Tibial nerve (tissue), 4 donors: ENCODE data around the gene CINP. TPM values are rescaled to one million over a fixed set of nuclear protein-coding genes. Genes with fewer than 3 reads are reported as not detected.
A peak's percentile ranks its signal among the peaks of the same experiment; 100 is the strongest.

Experiments
- DNase-seq, 2 donors: peaks; one replicate each; pipeline ENCODE4 v3.0.0-alpha.2; 2019; ENCODE audit warnings: low spot score in 2 of 2
- H3K27ac ChIP-seq, 4 donors: fragments of 200-600 bp; sonication (generic) in 3 of 4; one replicate each; pipeline ENCODE4 v1.5.1; 2017 to 2019; ENCODE audit warnings: mild to moderate bottlenecking in 1 of 4
- H3K27me3 ChIP-seq, 2 donors: fragments of 200-600 bp; sonication (generic) in 1 of 2; one replicate each; pipeline versions ENCODE4 v1.5.1 to v1.6.0; 2017 to 2019
- H3K36me3 ChIP-seq, 3 donors: fragments of 200-600 bp; sonication (generic); one replicate each; pipeline ENCODE4 v1.5.1; 2018 to 2019
- H3K4me1 ChIP-seq, 4 donors: fragments of 200-600 bp; sonication (generic) in 3 of 4; one replicate each; pipeline ENCODE4 v1.5.1; 2017 to 2019
- H3K4me3 ChIP-seq, 4 donors: fragments of 200-600 bp; sonication (generic) in 3 of 4; one replicate each; pipeline ENCODE4 v1.5.1; 2017 to 2019; ENCODE audit warnings: mild to moderate bottlenecking in 1 of 4, moderate library complexity in 1 of 4
- H3K9me3 ChIP-seq, 4 donors: fragments of 200-600 bp; sonication (generic) in 3 of 4; one replicate each; pipeline ENCODE4 v1.5.1; 2017 to 2019
- CTCF ChIP-seq, 5 experiments: fragments of 200-600 bp in 3 of 5; fragments of 450-650 bp in 2 of 5; sonication (generic) in 3 of 5; IDR thresholded peaks; one replicate each; pipeline ENCODE4 v1.5.1; 2016 to 2019; ENCODE audit warnings: antibody characterized with exemption in 5 of 5, mild to moderate bottlenecking in 3 of 5, moderate library complexity in 2 of 5
- EP300 ChIP-seq, 2 donors: sonication (generic); formaldehyde crosslinking; IDR thresholded peaks; one replicate each; pipeline ENCODE4 v1.6.1; 2017; ENCODE audit warnings: antibody characterized with exemption in 2 of 2, mild to moderate bottlenecking in 1 of 2
- POLR2A ChIP-seq, 2 donors: fragments of 450-650 bp; IDR thresholded peaks; one replicate each; pipeline ENCODE4 v1.6.1; 2017; ENCODE audit warnings: antibody characterized with exemption in 2 of 2, mild to moderate bottlenecking in 2 of 2, moderate library complexity in 2 of 2
- WGBS, 2 donors: methylation state at CpG; one replicate each; pipeline ENCODE4 v1.1.5; 2018; 5-methylcytosine and 5-hydroxymethylcytosine counted together
- total RNA-seq, 4 donors: library from RNA; depleted of rRNA; stranded (reverse); fragments of >200 nt; gene quantifications; one replicate each; pipeline ENCODE4 v1.1.0, GENCODE V29; 2016

Gene CINP
- total RNA-seq, 4 donors from 2014 or later: 21.2 to 40.2 (median 31.2) TPM

GRCh38 chr14:102319351-102320032 lies 43.2 kb downstream of the CINP start, which contains the start of gene ZNF839:
TSS of gene ZNF839 (plus strand) at chr14:102319746. CDS start at chr14:102319766, 20 bp downstream.
- Histone ChIP-seq H3K4me1 (peaks cover 0 to 68% (median 14%) of the 10 kb centered on the region in 4 donors), H3K36me3 (no peaks in the 10 kb centered on the region), H3K9me3 (no peaks in the 10 kb centered on the region), H3K27me3 (no peaks in the 10 kb centered on the region), H3K4me3 (peak within 1 kb of the TSS; percentile 64 to 88 (median 72)), H3K27ac (peak within 1 kb of the TSS; percentile 91 to 98 (median 93))
- peak; percentile 85 to 89 for DNase-seq
- TF ChIP-seq CTCF (IDR thresholded peaks at IDR 0.05) (peak in 1 of 5 experiments; percentile 36), EP300 (IDR thresholded peaks at IDR 0.05) (peak; percentile 55 to 87), POLR2A (IDR thresholded peaks at IDR 0.05) (peak; percentile 26 to 65)
- 1% methylated on average over 45 to 46 of the region's 71 CpGs for WGBS, 2 donors

DNA sequence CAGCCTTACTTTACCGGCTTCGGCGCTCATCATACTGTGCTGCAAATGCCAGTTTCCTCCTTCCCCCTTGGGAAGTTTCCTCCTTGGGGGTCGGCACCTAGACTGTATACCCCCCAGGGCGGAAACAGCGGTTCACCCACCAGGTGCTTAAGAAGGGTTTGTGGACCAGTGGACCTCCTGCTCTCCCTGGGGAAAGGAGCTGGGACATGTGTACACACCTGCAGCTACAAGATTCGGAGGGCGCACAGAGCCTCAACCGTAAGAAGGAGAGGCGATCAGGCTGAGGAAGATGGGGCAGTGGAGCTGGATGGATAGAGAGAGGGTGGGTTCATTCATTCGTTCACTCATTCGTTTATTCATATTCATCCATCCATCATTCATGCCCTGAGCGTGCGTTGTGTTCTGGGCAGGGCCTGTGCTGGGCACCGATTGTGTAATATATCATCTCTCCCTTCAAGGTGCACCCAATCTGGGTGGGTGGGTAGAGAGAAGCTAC lies 43.9 kb downstream of the CINP start:
- no peaks in the 10 kb centered on the region for H3K36me3 ChIP-seq
- H3K27me3 ChIP-seq: no peaks in the 10 kb centered on the region
- TF ChIP-seq POLR2A (IDR thresholded peaks at IDR 0.05): no peak
- no peak for TF ChIP-seq EP300 (IDR thresholded peaks at IDR 0.05)
- no peak for TF ChIP-seq CTCF (IDR thresholded peaks at IDR 0.05)
- peak overlapping the region; percentile 91 to 98 (median 93) for H3K27ac ChIP-seq
- H3K4me1 ChIP-seq: peaks cover 0 to 71% (median 14%) of the 10 kb centered on the region in 4 donors
- peak in 1 of 2 donors; percentile 15 for DNase-seq
- H3K4me3 ChIP-seq: peak overlapping the region; percentile 32 to 88 (median 72)
- 63 to 65% methylated on average over 15 of the region's 15 CpGs for WGBS, 2 donors
- H3K9me3 ChIP-seq: no peaks in the 10 kb centered on the region

DNA sequence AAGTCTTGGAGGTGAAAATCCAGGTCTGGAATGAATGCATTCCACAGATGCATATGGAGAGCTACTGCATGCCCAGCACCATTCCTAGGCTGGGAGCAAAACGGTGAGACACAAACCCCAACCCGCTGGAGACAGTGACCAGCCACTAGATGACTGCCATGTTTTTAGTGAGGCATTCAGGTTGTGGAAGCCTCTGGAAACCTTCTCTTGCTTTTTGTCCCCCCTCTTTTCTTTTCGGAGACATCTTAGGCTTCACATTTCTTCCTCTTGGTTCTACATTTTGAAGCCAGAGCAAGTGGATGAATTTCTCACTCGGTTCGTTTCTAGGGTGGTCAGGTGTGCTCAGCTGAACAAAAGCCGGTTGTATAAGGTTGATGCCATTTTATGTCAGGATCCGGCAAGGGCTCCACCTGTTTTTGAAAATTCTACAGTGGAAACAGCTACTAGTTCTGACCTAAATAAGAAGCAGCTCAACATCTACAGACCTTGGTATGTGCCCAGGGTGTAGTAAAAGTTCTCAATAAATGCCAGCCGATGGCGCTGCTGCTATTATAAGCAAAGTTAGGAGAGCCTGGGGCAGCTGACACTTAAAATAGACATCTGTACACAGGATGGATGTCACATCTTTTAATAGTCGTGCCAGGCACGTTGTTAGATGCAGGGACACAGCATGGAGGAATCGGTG lies 45.0 kb downstream of the CINP start:
- no peaks in the 10 kb centered on the region for H3K9me3 ChIP-seq
- peak overlapping the region; percentile 75 to 89 (median 83) for H3K27ac ChIP-seq
- TF ChIP-seq EP300 (IDR thresholded peaks at IDR 0.05) (no peak), POLR2A (IDR thresholded peaks at IDR 0.05) (no peak), CTCF (IDR thresholded peaks at IDR 0.05) (no peak)
- WGBS, 2 donors: 56 to 60% methylated on average over 12 of the region's 12 CpGs
- H3K36me3 ChIP-seq: no peaks in the 10 kb centered on the region
- H3K27me3 ChIP-seq: no peaks in the 10 kb centered on the region
- no peak for DNase-seq
- peaks cover 0 to 66% (median 12%) of the 10 kb centered on the region in 4 donors for H3K4me1 ChIP-seq
- H3K4me3 ChIP-seq: peak overlapping the region in 3 of 4 donors; percentile 31 to 62 (median 57)

DNA sequence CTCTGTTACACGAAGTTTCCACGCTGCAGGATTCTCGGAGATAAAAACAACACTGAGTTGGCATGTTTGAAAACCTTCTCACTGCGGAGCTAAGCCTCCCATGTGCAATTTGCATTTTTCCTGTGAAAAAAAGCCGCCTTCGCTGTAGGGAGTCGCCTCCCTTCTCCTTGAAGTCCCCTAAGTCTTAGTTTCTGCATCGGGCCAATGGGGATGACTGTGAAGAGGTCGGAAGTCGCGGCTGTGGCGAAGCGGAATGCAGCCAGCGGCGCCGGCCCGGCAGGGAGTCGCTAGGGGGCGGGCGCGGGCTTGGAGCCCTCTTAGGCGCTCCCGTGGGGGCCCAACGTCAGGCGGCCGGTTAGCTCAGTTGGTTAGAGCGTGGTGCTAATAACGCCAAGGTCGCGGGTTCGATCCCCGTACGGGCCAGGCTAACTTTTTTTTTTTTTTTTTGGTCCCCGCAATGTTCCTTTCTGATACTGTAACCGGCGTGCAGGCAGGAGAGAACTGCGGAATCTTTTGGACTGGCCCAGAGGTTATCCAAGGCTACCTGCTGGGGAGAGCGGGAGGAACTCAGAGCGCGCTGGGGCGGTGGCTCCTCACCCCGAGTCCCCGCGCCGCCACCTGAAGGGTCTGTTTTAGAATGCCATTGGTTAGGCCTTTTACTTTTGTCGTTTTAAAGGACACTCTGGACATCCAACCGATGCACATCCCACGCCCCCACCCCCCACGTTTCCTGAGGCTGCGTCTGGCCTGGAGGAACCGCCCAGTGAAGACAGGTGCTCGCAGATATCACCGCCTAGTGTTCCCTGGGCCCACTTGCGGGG lies 45.7 kb downstream of the CINP start:
- Histone ChIP-seq H3K4me1 (peaks cover 0 to 64% (median 11%) of the 10 kb centered on the region in 4 donors), H3K27ac (peak overlapping the region; percentile 75 to 89 (median 83))
- DNase-seq: peak; percentile 88

More for the DNA sequence above, 45.7 kb downstream of the CINP start:
- WGBS, 2 donors: 1% methylated on average over 52 to 54 of the region's 54 CpGs
- TF ChIP-seq CTCF (IDR thresholded peaks at IDR 0.05) (peak; percentile 85 to 95 (median 94)), EP300 (IDR thresholded peaks at IDR 0.05) (peak; percentile 75 to 82), POLR2A (IDR thresholded peaks at IDR 0.05) (peak in 1 of 2 donors; percentile 24)
- H3K4me3 ChIP-seq: peak overlapping the region; percentile 40 to 62 (median 52)
- no peaks in the 10 kb centered on the region for H3K9me3 ChIP-seq
- no peaks in the 10 kb centered on the region for H3K27me3 ChIP-seq
- H3K36me3 ChIP-seq: no peaks in the 10 kb centered on the region
